HEK293T (cell line): ENCODE data around the gene TAS1R1.

Source experiments
- FOXA1 ChIP-seq: fragments of 450-650 bp; IDR thresholded peaks from 2 replicates; pipeline ENCODE4 v1.6.1; 2016; ENCODE audit warnings: mild to moderate bottlenecking
- FOXK2 ChIP-seq: fragments of 450-650 bp; IDR thresholded peaks from 2 replicates; pipeline ENCODE4 v1.6.1; 2016; ENCODE audit warnings: mild to moderate bottlenecking
- L3MBTL2 ChIP-seq: fragments of 450-650 bp; conservative IDR thresholded peaks from 2 replicates; pipeline ENCODE4 v1.6.1; 2016; ENCODE audit warnings: mild to moderate bottlenecking
- NFRKB ChIP-seq: fragments of 450-650 bp; IDR thresholded peaks from 2 replicates; pipeline ENCODE4 v1.6.1; 2016; ENCODE audit warnings: mild to moderate bottlenecking, moderate library complexity
- SP1 ChIP-seq: fragments of 450-650 bp; IDR thresholded peaks from 2 replicates; pipeline ENCODE4 v1.6.1; 2017
- ZNF384 ChIP-seq: fragments of 450-650 bp; IDR thresholded peaks from 2 replicates; pipeline ENCODE4 v1.6.1; 2016

DNA sequence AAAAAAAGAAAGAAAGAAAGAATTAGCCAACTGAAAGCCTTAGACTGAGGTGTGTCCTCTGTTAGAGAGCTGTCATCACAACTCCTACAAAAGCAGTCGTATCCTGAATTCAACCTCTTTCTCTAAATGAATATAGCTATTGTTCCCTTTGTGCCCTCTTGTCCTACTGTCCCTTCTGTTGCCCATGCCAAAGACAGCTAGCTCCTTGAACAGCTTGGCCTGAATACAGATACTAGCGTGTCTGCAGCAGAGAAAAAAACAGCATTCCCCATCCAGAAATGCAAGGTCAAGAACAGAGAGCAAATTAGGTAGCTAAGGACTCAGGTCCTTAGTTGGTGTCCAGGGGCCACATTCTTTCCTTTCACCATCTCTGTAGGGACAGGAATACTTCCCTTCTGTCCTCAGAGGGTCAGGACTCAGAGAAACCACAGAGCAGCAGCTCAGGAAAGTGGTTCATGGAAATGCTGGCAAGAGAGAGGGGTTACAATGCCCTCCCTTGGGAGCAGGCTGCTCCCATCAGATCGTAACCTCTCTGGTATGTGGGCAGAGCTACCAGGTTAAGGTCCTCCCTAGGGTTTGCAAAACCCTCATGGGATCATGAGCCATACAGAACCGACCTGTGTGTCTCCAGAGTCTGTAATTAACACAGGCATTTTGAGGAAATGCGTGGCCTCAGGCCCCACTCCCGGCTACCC, 22.9 kb downstream of the TAS1R1 start:
- TF ChIP-seq FOXK2 = no peak
- TF ChIP-seq NFRKB = no peak
- no peak for TF ChIP-seq L3MBTL2
- no peak for TF ChIP-seq FOXA1
- no peak for TF ChIP-seq SP1
- TF ChIP-seq ZNF384 = no peak
